Epithelial cell of proximal tubule (primary cell): Measurements from ENCODE around the gene ZNF385B. TPM values are rescaled to one million over a fixed set of nuclear protein-coding genes. Genes with fewer than 3 reads are reported as not detected.

Experiments
- DNase-seq: peaks from one replicate; pipeline ENCODE4 v3.0.0-alpha.2; 2011; ENCODE audit warnings: low read depth
- H3K4me3 ChIP-seq: 2 replicates; pipeline ENCODE4 v1.5.1; 2011; ENCODE audit warnings: low read depth, mild to moderate bottlenecking, low read length
- CTCF ChIP-seq: conservative IDR thresholded peaks from 2 replicates; pipeline ENCODE4 v1.5.1; 2012; ENCODE audit warnings: low read depth, mild to moderate bottlenecking, low read length
- total RNA-seq: library from RNA; depleted of rRNA; stranded (reverse); fragments of >200 nt; gene quantifications from 2 replicates; pipeline ENCODE4 v1.2.3, GENCODE V29; 2015

Gene ZNF385B
- total RNA-seq, 1 donor from 2014 or later, result 0.69 TPM

DNA sequence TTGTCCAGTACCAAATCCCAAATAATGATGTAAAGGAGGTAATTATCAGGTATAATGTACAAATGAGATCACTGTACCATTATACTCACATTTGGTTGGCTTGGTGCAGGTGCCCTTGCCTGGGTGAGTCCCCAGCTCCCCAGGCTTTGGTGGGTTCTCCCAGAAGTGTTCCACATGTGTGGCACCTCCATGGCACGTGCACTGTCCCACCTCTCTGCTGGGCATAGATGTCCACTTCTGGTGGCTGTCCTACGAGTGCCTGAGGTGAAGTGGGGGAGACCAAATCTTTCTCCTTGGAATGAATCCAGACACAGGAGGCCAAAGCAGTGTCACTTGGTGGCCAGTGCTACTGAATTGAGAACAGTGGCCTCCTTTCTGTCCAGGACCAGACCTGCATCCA is 434.3 kb downstream of the ZNF385B start:
- no peak overlapping the region for H3K4me3 ChIP-seq
- TF ChIP-seq CTCF, result no peak
- DNase-seq, result no peak

GRCh38 chr2:179424571-179424970 is 436.8 kb downstream of the ZNF385B start:
- no peak for DNase-seq
- H3K4me3 ChIP-seq, result no peak overlapping the region
- TF ChIP-seq CTCF, result no peak

GRCh38 chr2:179422037-179422643 is 439.3 kb downstream of the ZNF385B start:
- no peak overlapping the region for H3K4me3 ChIP-seq
- TF ChIP-seq CTCF, result peak; percentile 96
- DNase-seq, result no peak

GRCh38 chr2:179417436-179417949 is 443.9 kb downstream of the ZNF385B start:
- DNase-seq, result no peak
- TF ChIP-seq CTCF, result no peak
- H3K4me3 ChIP-seq, result no peak overlapping the region

GRCh38 chr2:179412112-179412511 is 449.3 kb downstream of the ZNF385B start:
- no peak overlapping the region for H3K4me3 ChIP-seq
- no peak for TF ChIP-seq CTCF
- DNase-seq, result no peak

- DNase-seq, result no peak
- TF ChIP-seq CTCF, result peak; percentile 89
- H3K4me3 ChIP-seq, result no peak overlapping the region
These were observed 450.7 kb downstream of the ZNF385B start for GRCh38 chr2:179410552-179411356.
